Lower lobe of right lung (tissue), 2 donors: ENCODE data around the gene ACTMAP. TPM values are rescaled to one million over a fixed set of nuclear protein-coding genes. Genes with fewer than 3 reads are reported as not detected.
A peak's percentile ranks its signal among the peaks of the same experiment; 100 is the strongest.

Experiments used
- ATAC-seq, 2 donors: fragments of 200-7000 bp; cut with Tn5 transposase; one replicate each; pipeline ENCODE4 v1.9.1; 2020 to 2022; ENCODE audit warnings: mild to moderate bottlenecking in 2 of 2, moderate library complexity in 2 of 2
- DNase-seq: peaks from one replicate; pipeline ENCODE4 v3.0.0-alpha.2; 2020
- H3K27ac ChIP-seq: fragments of 200-600 bp; one replicate; pipeline ENCODE4 v1.8.0; 2022
- H3K27me3 ChIP-seq: fragments of 200-600 bp; one replicate; pipeline ENCODE4 v1.8.0; 2022; ENCODE audit warnings: low read depth
- H3K36me3 ChIP-seq: fragments of 200-600 bp; one replicate; pipeline ENCODE4 v1.8.0; 2022; ENCODE audit warnings: mild to moderate bottlenecking
- H3K4me1 ChIP-seq: fragments of 200-600 bp; one replicate; pipeline ENCODE4 v1.8.0; 2022
- H3K4me3 ChIP-seq: fragments of 200-600 bp; one replicate; pipeline ENCODE4 v1.8.0; 2022; ENCODE audit warnings: mild to moderate bottlenecking
- H3K9me3 ChIP-seq: fragments of 200-600 bp; one replicate; pipeline ENCODE4 v1.8.0; 2022
- CTCF ChIP-seq: fragments of 200-600 bp; IDR thresholded peaks from one replicate; pipeline ENCODE4 v1.8.0; 2022; ENCODE audit warnings: antibody characterized with exemption, mild to moderate bottlenecking
- intact Hi-C: fragments of 100-400 bp; cut with DNase I; formaldehyde crosslinking; loops from one replicate; pipeline ENCODE4 v1.11.0; 2022
- total RNA-seq: library from RNA; stranded (reverse); fragmentation: NEBNext Ultra II Directional; extraction: Animal tissue kit (Norgen Biotek cat#: 25700); gene quantifications from one replicate; pipeline ENCODE4 v1.2.1, GENCODE V29; 2021
- donor health status: DM: no; HTN: yes; CAD: no; lungs with severe emphysema.

Gene ACTMAP
- total RNA-seq, 1 donor from 2014 or later: 17.6 TPM

GRCh38 chr19:40717880-40718773 lies 32.1 kb downstream of the ACTMAP start:
- TF ChIP-seq CTCF: no peak
- H3K36me3 ChIP-seq: peaks cover 2% of the 10 kb centered on the region
- peaks cover 69% of the 10 kb centered on the region for H3K4me1 ChIP-seq
- peak; percentile 74 for DNase-seq
- no peaks in the 10 kb centered on the region for H3K27me3 ChIP-seq
- peak overlapping the region; percentile 99 for H3K27ac ChIP-seq
- no peaks in the 10 kb centered on the region for H3K9me3 ChIP-seq
- no peak for ATAC-seq
- intact Hi-C loops: no loop called here
- H3K4me3 ChIP-seq: peak overlapping the region; percentile 90

- Histone ChIP-seq H3K27ac (peak overlapping the region; percentile 99), H3K27me3 (no peaks in the 10 kb centered on the region), H3K4me3 (peak overlapping the region; percentile 90), H3K36me3 (peaks cover 9% of the 10 kb centered on the region), H3K4me1 (peaks cover 62% of the 10 kb centered on the region), H3K9me3 (no peaks in the 10 kb centered on the region)
- TF ChIP-seq CTCF: no peak
- no peak for ATAC-seq
- DNase-seq: no peak
- intact Hi-C loops: no loop called here
Observed at GRCh38 chr19:40717325-40717879, 32.9 kb downstream of the ACTMAP start.

GRCh38 chr19:40716482-40717324 lies 33.6 kb downstream of the ACTMAP start, which contains the start of the genes COQ8B and ITPKC:
Gene COQ8B, minus strand, starts transcription at chr19:40716886. Its CDS starts 2,254 bp downstream, at chr19:40714632.
Gene ITPKC, plus strand, starts transcription at chr19:40717112. Its CDS starts 24 bp downstream, at chr19:40717136.
- H3K4me1 ChIP-seq: peaks cover 55% of the 10 kb centered on the region
- no peak for TF ChIP-seq CTCF

GRCh38 chr19:40716031-40716481 lies 34.2 kb downstream of the ACTMAP start:
- ATAC-seq (no peak), DNase-seq (no peak)
- peak overlapping the region; percentile 99 for H3K27ac ChIP-seq
- intact Hi-C loops: no loop called here
- H3K27me3 ChIP-seq: no peaks in the 10 kb centered on the region
- H3K4me1 ChIP-seq: peaks cover 49% of the 10 kb centered on the region
- H3K36me3 ChIP-seq: peaks cover 20% of the 10 kb centered on the region
- H3K4me3 ChIP-seq: peak overlapping the region; percentile 90
- TF ChIP-seq CTCF: no peak
- no peaks in the 10 kb centered on the region for H3K9me3 ChIP-seq

More at GRCh38 chr19:40716482-40717324, 33.6 kb downstream of the ACTMAP start, which contains the start of the genes COQ8B and ITPKC:
- peak; percentile 74 to 87 for ATAC-seq
- DNase-seq: peak; percentile 100
- peaks cover 14% of the 10 kb centered on the region for H3K36me3 ChIP-seq
- peak within 1 kb of the TSS; percentile 99 for H3K27ac ChIP-seq
- intact Hi-C loops: no loop called here
- no peaks in the 10 kb centered on the region for H3K9me3 ChIP-seq
- H3K4me3 ChIP-seq: peak within 1 kb of the TSS; percentile 90
- H3K27me3 ChIP-seq: no peaks in the 10 kb centered on the region
